Bronchial smooth muscle cell (primary cell): Measurements from ENCODE around the gene FUCA2. TPM values are rescaled to one million over a fixed set of nuclear protein-coding genes. Genes with fewer than 3 reads are reported as not detected.

Experiments used
- total RNA-seq: library from RNA; depleted of rRNA; stranded (reverse); fragments of >200 nt; gene quantifications from 2 replicates; pipeline ENCODE4 v1.2.1, GENCODE V29; 2014

FUCA2 gene, protein sequence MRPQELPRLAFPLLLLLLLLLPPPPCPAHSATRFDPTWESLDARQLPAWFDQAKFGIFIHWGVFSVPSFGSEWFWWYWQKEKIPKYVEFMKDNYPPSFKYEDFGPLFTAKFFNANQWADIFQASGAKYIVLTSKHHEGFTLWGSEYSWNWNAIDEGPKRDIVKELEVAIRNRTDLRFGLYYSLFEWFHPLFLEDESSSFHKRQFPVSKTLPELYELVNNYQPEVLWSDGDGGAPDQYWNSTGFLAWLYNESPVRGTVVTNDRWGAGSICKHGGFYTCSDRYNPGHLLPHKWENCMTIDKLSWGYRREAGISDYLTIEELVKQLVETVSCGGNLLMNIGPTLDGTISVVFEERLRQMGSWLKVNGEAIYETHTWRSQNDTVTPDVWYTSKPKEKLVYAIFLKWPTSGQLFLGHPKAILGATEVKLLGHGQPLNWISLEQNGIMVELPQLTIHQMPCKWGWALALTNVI
- total RNA-seq, result 29.9 and 71.1 TPM in 2 replicates

DNA sequence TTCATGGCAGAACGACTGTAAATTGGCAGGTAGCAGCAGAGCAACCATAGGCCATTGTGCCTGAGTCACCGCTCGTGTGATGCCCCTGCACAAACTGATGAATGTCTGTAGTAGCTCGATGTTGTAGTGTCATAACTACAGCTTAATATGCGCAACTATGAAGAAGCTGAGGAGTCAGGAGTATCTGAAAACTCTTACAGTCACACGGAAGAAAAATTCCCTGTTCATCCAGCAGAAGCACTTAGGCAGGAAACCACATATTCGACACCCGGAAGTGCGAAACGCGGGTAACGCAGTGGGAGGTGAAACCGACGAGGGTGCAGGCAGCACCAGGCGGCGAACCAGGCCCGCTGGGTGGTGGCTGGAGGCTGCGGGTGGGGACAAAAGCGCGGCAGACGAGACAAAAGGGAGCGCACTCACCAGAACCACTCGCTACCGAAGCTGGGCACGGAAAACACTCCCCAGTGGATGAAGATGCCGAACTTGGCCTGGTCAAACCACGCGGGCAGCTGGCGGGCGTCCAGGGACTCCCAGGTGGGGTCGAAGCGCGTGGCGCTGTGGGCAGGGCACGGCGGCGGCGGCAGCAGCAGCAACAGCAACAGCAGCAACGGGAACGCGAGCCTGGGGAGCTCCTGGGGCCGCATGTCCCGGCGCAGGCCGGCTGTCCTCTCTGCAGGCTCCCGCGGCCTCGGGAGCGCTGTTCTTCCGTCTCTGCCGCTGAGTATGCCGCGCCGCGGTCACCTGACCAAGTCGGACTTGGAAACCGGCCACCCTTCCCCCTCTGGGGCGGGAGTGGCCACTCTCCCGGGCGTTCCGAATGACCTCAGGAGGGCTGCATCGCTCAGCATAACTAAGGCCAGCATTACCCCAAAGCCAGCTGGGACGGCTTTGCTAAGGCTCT, at the start of gene FUCA2:
FUCA2 (minus strand) TSS at position 730 of the 901 bp plus-strand sequence; CDS start at position 644, 86 bp downstream.

DNA sequence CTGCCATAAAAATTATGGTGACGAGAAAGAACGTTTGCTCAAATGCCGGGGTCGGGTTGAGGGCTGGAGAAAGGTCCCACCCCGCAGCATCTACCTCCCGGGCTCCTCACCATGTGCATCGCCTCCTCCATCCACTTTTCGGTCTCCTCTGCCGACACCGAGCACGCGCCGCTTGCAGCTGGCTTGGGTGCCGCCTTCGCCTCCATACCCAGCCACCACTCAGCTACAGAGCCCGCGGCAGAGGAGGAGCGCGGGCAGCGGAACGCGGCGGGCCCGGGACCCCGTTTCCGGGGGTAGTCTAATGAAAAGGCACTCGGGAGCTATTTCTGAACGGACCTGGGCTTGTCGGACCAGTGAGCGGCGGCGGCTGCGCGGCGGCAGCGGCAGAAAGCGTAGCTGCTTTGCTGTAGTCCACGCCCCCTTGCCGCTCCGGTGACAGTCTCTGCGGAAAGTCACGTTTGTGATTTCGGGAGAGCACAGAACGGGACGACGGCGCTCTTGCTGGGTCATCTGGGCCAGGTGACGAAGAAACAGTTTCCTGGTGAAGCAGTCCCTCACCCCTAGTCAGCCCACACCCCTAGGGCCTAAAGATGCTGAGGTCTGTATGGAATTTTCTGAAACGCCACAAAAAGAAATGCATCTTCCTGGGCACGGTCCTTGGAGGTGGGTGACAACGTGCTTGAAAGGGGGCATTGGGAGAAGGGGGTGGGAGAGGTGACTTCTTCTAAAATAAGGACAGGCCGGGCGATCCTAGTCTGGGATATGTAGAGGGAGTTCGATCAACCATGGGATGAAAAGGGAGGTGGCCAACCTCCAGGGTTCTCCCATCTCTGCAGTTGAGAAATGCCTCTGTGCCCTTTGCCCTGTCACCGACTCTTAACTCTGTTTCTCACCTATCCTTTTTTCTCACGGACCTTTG, 60.8 kb downstream of the FUCA2 start, which contains the start of the genes ADAT2 and PEX3:
ADAT2 (minus strand) TSS at position 243 of the 919 bp plus-strand sequence; CDS start at position 206, 37 bp downstream.
PEX3 (plus strand) TSS at position 353 of the 919 bp plus-strand sequence; CDS start at position 591, 238 bp downstream.

Other genes starting within 250 kb of the FUCA2 start
- 2.1 and 5.0 TPM in 2 replicates for gene ADAT2, start 61.0 kb downstream of the FUCA2 start, total RNA-seq
- gene PEX3, start 60.9 kb downstream of the FUCA2 start, total RNA-seq, result 20.8 and 23.3 TPM in 2 replicates
- 13.9 and 23.5 TPM in 2 replicates for gene PHACTR2, start 166.2 kb upstream of the FUCA2 start, total RNA-seq